IPS-18c (cell line): ENCODE results near the gene ZSWIM5.
"Not testable (repeated sequence)": the region's sequence is repeated elsewhere in the genome, so short reads cannot be mapped to it uniquely, and the experiment has no call there.

Experiments used
- H3K4me3 ChIP-seq: 2 replicates; pipeline ENCODE4 v1.7.0; 2013; ENCODE audit warnings: low read depth, mild to moderate bottlenecking, low read length, moderate library complexity; ENCODE audit not compliant: insufficient read depth
- H3K9me3 ChIP-seq: one replicate; pipeline ENCODE4 v1.6.1; 2013; ENCODE audit warnings: mild to moderate bottlenecking, low read length, moderate library complexity; ENCODE audit not compliant: control insufficient read depth, insufficient read depth

The ZSWIM5 gene

GRCh38 chr1:45205910-45206721 lies at the start of gene ZSWIM5:
Gene ZSWIM5, minus strand, starts transcription at chr1:45206605. Its CDS starts 255 bp downstream, at chr1:45206350.
- no peaks in the 10 kb centered on the region for H3K9me3 ChIP-seq
- peak within 1 kb of the TSS; percentile 74 for H3K4me3 ChIP-seq

- H3K9me3 ChIP-seq, result peaks cover 16% of the 10 kb centered on the region
- no peak overlapping the region for H3K4me3 ChIP-seq
Observed at GRCh38 chr1:45254490-45254889, 48.1 kb upstream of the ZSWIM5 start.

- Histone ChIP-seq H3K9me3 (peaks cover 3% of the 10 kb centered on the region), H3K4me3 (no peak overlapping the region)
Observed at GRCh38 chr1:45250544-45250943, 44.1 kb upstream of the ZSWIM5 start.

GRCh38 chr1:45248004-45248403 lies 41.6 kb upstream of the ZSWIM5 start:
- H3K4me3 ChIP-seq, H3K9me3 ChIP-seq: not testable (repeated sequence)

GRCh38 chr1:45246760-45247159 lies 40.4 kb upstream of the ZSWIM5 start:
- no peak overlapping the region for H3K4me3 ChIP-seq
- peaks cover 3% of the 10 kb centered on the region for H3K9me3 ChIP-seq

- H3K9me3 ChIP-seq, H3K4me3 ChIP-seq: not testable (repeated sequence)
Observed at GRCh38 chr1:45246359-45246758, 40.0 kb upstream of the ZSWIM5 start.

GRCh38 chr1:45244660-45245059 lies 38.3 kb upstream of the ZSWIM5 start:
- Histone ChIP-seq H3K4me3 (no peak overlapping the region), H3K9me3 (peaks cover 12% of the 10 kb centered on the region)

- Histone ChIP-seq H3K9me3 (peaks cover 9% of the 10 kb centered on the region), H3K4me3 (no peak overlapping the region)
Observed at GRCh38 chr1:45243476-45244343, 37.3 kb upstream of the ZSWIM5 start.

GRCh38 chr1:45238846-45239245 lies 32.4 kb upstream of the ZSWIM5 start:
- Histone ChIP-seq H3K4me3 (no peak overlapping the region), H3K9me3 (peaks cover 16% of the 10 kb centered on the region)

GRCh38 chr1:45236136-45236535 lies 29.7 kb upstream of the ZSWIM5 start:
- no peak overlapping the region for H3K4me3 ChIP-seq
- H3K9me3 ChIP-seq, result peaks cover 11% of the 10 kb centered on the region

GRCh38 chr1:45230537-45230936 lies 24.1 kb upstream of the ZSWIM5 start:
- no peaks in the 10 kb centered on the region for H3K9me3 ChIP-seq
- no peak overlapping the region for H3K4me3 ChIP-seq

GRCh38 chr1:45225598-45225997 lies 19.2 kb upstream of the ZSWIM5 start:
- H3K4me3 ChIP-seq, result no peak overlapping the region
- no peaks in the 10 kb centered on the region for H3K9me3 ChIP-seq

GRCh38 chr1:45223710-45224109 lies 17.3 kb upstream of the ZSWIM5 start:
- not testable (repeated sequence) for H3K4me3 ChIP-seq

GRCh38 chr1:45221716-45222115 lies 15.3 kb upstream of the ZSWIM5 start:
- Histone ChIP-seq H3K9me3 (no peaks in the 10 kb centered on the region), H3K4me3 (no peak overlapping the region)

More at GRCh38 chr1:45223710-45224109, 17.3 kb upstream of the ZSWIM5 start:
- not testable (repeated sequence) for H3K9me3 ChIP-seq

GRCh38 chr1:45216861-45217260 lies 10.5 kb upstream of the ZSWIM5 start:
- H3K4me3 ChIP-seq, result no peak overlapping the region
- H3K9me3 ChIP-seq, result no peaks in the 10 kb centered on the region

GRCh38 chr1:45216200-45216541 lies 9.8 kb upstream of the ZSWIM5 start:
- Histone ChIP-seq H3K9me3 (no peaks in the 10 kb centered on the region), H3K4me3 (no peak overlapping the region)

- no peak overlapping the region for H3K4me3 ChIP-seq
- H3K9me3 ChIP-seq, result no peaks in the 10 kb centered on the region
Observed at GRCh38 chr1:45215485-45216199, 9.2 kb upstream of the ZSWIM5 start.

- Histone ChIP-seq H3K9me3 (no peaks in the 10 kb centered on the region), H3K4me3 (no peak overlapping the region)
Observed at GRCh38 chr1:45213892-45214291, 7.5 kb upstream of the ZSWIM5 start.
